Diencephalon (tissue), 1 donor: ENCODE data around the gene ANKH. TPM values are rescaled to one million over a fixed set of nuclear protein-coding genes. Genes with fewer than 3 reads are reported as not detected.

Source experiments
- small RNA-seq: library from RNA; depleted of rRNA; stranded (forward); fragments of <200 nt; gene quantifications from one replicate; pipeline ENCODE3, GENCODE V24; 2014
- total RNA-seq: library from RNA; depleted of rRNA; stranded (reverse); fragments of >200 nt; gene quantifications from one replicate; pipeline ENCODE4 v1.2.3, GENCODE V29; 2014

The ANKH gene
- total RNA-seq = 50.3 TPM

GRCh38 chr5:14871214-14872069, at the start of gene ANKH:
Gene ANKH, minus strand, starts transcription at chr5:14871778. Its CDS starts 331 bp downstream, at chr5:14871447.

GRCh38 chr5:14664270-14665100, 207.1 kb downstream of the ANKH start, which contains the start of gene OTULIN:
Gene OTULIN, plus strand, starts transcription at chr5:14664718. Its CDS starts 108 bp downstream, at chr5:14664826.

Small RNA genes lying within 50 kb of the gene (small RNA-seq; reads per million reads assigned to genes)
- gene HNRNPKP5 (not detected), gene MIR4637 (not detected)

Other genes with a start within 250 kb of the ANKH start
- gene OTULIN, start 207.1 kb downstream of the ANKH start, total RNA-seq = 18.5 TPM